Skeletal muscle tissue (tissue), 5 donors: ENCODE measurements around the gene HPCAL1. TPM values are rescaled to one million over a fixed set of nuclear protein-coding genes. Genes with fewer than 3 reads are reported as not detected.
A peak's percentile ranks its signal among the peaks of the same experiment; 100 is the strongest.

ENCODE experiments used
- H3K27ac ChIP-seq: one replicate; pipeline ENCODE4 v1.7.0; 2013; ENCODE audit warnings: mild to moderate bottlenecking, low read depth, low read length, inconsistent platforms
- H3K27me3 ChIP-seq, 3 donors: one replicate each; pipeline ENCODE4 v1.7.0; 2013; ENCODE audit warnings: low read length in 3 of 3; ENCODE audit not compliant: control insufficient read depth in 3 of 3, insufficient read depth in 3 of 3
- H3K36me3 ChIP-seq, 3 donors: one replicate each; pipeline ENCODE4 v1.7.0; 2013; ENCODE audit warnings: low read length in 3 of 3; ENCODE audit not compliant: control insufficient read depth in 3 of 3, insufficient read depth in 3 of 3
- H3K4me1 ChIP-seq, 3 donors: one replicate each; pipeline ENCODE4 v1.7.0; 2013; ENCODE audit warnings: low read length in 3 of 3, mild to moderate bottlenecking in 3 of 3; ENCODE audit not compliant: control insufficient read depth in 3 of 3, insufficient read depth in 3 of 3
- H3K4me3 ChIP-seq, 3 donors: one replicate each; pipeline ENCODE4 v1.7.0; 2013; ENCODE audit warnings: low read length in 3 of 3
- H3K9ac ChIP-seq, 3 donors: one replicate each; pipeline ENCODE4 v1.7.0; 2013; ENCODE audit warnings: low read length in 3 of 3, mild to moderate bottlenecking in 3 of 3, moderate library complexity in 2 of 3, low read depth in 1 of 3
- H3K9me3 ChIP-seq, 3 donors: one replicate each; pipeline ENCODE4 v1.7.0; 2013; ENCODE audit warnings: low read length in 3 of 3; ENCODE audit not compliant: control insufficient read depth in 3 of 3
- small RNA-seq: library from RNA; depleted of rRNA; stranded (forward); fragments of <200 nt; gene quantifications from one replicate; pipeline ENCODE3, GENCODE V24; 2014
- total RNA-seq: library from RNA; depleted of rRNA; stranded (reverse); fragments of >200 nt; gene quantifications from one replicate; pipeline ENCODE4 v1.2.3, GENCODE V29; 2014
- donor health status: Osteomylitis.

Gene HPCAL1
- total RNA-seq, 1 donor from 2014 or later: 15.1 TPM

DNA sequence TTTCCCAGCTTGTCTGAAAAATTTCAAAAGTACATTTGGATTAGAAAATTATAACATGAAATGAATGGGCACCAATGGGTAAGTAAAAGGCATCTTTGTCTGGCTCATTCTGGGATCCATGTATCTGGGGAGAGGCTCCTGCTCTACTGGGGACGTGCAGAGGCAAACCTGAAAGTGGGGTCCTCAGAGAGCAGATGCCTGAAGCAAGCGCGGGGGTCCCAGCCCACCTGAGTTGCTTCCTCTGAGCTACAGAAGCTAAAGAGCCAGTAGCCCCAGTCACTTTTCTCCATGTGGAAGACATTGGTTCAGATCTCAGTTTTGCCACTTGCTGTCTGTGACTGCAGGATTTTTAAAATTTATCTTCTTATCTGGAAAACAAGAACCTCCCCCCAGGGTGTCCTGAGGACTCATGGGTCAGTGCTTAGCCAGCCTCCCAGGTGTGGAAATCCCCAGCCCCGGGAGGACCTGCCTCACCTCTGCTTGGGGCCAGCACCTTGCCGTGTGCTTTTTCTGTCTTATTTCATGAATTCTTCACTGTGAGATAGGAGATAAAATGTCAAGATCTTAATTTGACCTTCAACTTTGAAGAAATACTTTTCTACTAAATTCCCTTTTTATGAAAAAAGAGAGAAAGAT, 170.5 kb downstream of the HPCAL1 start:
- H3K4me1 ChIP-seq: peaks cover 0 to 6% (median 5%) of the 10 kb centered on the region in 3 donors
- no peak overlapping the region for H3K9ac ChIP-seq
- no peak overlapping the region for H3K4me3 ChIP-seq
- no peaks in the 10 kb centered on the region for H3K9me3 ChIP-seq
- no peak overlapping the region for H3K27ac ChIP-seq
- H3K27me3 ChIP-seq: peaks cover 0 to 3% (median 0%) of the 10 kb centered on the region in 3 donors
- H3K36me3 ChIP-seq: no peaks in the 10 kb centered on the region

- Histone ChIP-seq H3K4me3 (no peak overlapping the region), H3K36me3 (no peaks in the 10 kb centered on the region), H3K27ac (no peak overlapping the region), H3K27me3 (peaks cover 0 to 3% (median 0%) of the 10 kb centered on the region in 3 donors), H3K4me1 (peaks cover 0 to 2% (median 0%) of the 10 kb centered on the region in 3 donors), H3K9ac (no peak overlapping the region), H3K9me3 (no peaks in the 10 kb centered on the region)
These were observed 172.6 kb downstream of the HPCAL1 start for GRCh38 chr2:10475221-10475722.

DNA sequence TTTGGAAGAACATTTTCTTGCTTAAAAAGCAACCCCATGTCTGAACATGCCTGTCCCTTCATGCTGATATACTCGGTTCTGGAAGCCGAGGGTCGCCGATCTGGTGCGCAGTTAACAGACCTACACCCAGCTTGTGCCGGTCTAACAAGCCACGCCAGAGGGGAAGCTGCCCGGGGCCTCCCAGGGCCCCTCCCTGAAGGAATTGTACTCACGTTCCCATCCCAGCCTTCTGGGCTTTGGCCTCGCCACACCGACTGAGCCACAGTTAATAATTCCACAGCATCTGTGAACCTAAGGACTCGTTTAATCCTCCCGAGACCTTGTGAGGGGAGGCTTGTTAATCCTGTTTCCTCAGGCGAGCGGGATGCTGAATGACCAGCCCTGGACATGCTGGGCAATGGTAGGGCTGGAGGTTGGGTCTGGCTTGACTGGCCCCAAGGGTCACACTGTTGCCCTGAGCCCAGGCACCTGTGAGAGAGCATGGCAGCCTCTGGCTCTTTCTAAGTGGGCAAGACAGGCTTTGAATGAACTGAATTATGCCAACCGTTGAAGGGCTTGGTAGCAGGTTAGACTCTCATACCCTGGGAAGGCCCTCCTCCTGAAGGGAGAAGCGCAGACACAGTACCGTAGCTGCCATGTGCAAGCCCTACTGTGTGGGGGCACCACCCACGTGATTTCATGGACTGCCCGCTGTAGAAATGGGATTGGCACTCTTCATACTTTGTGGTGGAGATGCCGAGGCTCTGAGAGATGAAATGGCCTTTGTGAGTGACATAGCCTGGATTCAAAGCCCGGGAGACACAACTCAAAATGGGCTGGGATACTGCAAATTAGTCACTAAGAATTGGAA, 173.3 kb downstream of the HPCAL1 start:
- Histone ChIP-seq H3K4me1 (no peaks in the 10 kb centered on the region), H3K9me3 (no peaks in the 10 kb centered on the region), H3K9ac (no peak overlapping the region), H3K36me3 (no peaks in the 10 kb centered on the region), H3K27me3 (peaks cover 0 to 3% (median 0%) of the 10 kb centered on the region in 3 donors), H3K4me3 (no peak overlapping the region), H3K27ac (no peak overlapping the region)

- no peak overlapping the region for H3K9ac ChIP-seq
- H3K27me3 ChIP-seq: peaks cover 0 to 4% (median 0%) of the 10 kb centered on the region in 3 donors
- H3K4me3 ChIP-seq: no peak overlapping the region
- no peak overlapping the region for H3K27ac ChIP-seq
- H3K9me3 ChIP-seq: no peaks in the 10 kb centered on the region
- no peaks in the 10 kb centered on the region for H3K4me1 ChIP-seq
- no peaks in the 10 kb centered on the region for H3K36me3 ChIP-seq
These were observed 174.2 kb downstream of the HPCAL1 start for GRCh38 chr2:10476723-10477442.

Small RNAs within 50 kb of the gene (small RNA-seq; reads per million reads assigned to genes)
- not detected for gene RF00432
- gene RN7SL66P: not detected
- 2.5 reads per million, percentile 87 among the genes with 10 or more reads in this experiment for gene SNORA80B

Other genes starting within 250 kb of the HPCAL1 start
- gene CYS1, start 222.5 kb upstream of the HPCAL1 start, total RNA-seq: 4.7 TPM
- 7.8 TPM for gene RRM2, start 180.2 kb upstream of the HPCAL1 start, total RNA-seq
- gene ODC1, start 145.4 kb downstream of the HPCAL1 start, total RNA-seq: 99.7 TPM